ENCODE data around the gene NMUR1.

NMUR1 gene

DNA sequence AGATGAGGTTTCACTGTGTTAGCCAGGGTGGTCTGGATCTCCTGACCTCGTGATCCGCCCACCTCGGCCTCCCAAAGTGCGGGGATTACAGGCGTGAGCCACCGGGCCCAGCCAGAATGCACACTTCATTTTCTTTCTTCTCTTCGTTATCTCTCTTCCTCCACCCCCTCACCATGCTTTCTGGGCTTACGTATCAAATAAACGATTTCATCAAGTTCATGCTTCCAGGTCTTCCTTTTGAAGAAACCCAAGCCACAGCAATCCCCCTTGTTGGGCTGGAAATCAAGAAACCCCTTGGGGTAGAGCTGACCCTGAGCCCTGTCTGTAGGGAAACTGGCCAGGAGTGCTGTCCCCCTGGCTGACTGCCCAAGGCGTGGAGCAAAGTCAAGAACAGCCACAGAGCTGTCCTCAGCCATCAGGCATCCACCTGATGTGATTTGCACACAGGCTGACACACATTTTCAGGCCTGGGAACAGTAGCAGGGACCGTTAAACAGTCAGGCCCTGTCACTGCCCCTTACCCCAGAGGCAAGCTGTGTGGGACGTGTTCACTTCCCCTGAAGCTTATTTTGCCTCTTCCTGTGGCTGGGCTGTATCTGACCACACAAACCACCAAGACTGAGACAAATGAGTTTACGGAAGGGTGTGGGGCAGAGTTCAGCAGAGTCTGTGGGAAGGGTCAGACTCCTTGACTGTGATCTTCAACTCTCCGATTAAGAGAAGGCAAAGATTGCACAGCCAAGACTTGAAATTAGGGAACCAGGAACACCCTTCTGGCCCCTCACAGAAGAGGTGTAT is 15.1 kb upstream of the NMUR1 start:
- peak overlapping the region; percentile 61 for H3K4me3 Mint-ChIP-seq
- peak in 1 of 2 donors; percentile 7 for DNase-seq (ENCODE audit: low spot score in 2 of 2)
- peaks cover 20% of the 10 kb centered on the region for H3K4me1 Mint-ChIP-seq
- peaks cover 4% of the 10 kb centered on the region for H3K36me3 Mint-ChIP-seq
- no peak overlapping the region for H3K27ac Mint-ChIP-seq
- peaks cover 5% of the 10 kb centered on the region for H3K9me3 Mint-ChIP-seq
- H3K27me3 Mint-ChIP-seq, result peaks cover 7% of the 10 kb centered on the region
- ATAC-seq (ENCODE audit: low read depth), result peak; percentile 87

DNA sequence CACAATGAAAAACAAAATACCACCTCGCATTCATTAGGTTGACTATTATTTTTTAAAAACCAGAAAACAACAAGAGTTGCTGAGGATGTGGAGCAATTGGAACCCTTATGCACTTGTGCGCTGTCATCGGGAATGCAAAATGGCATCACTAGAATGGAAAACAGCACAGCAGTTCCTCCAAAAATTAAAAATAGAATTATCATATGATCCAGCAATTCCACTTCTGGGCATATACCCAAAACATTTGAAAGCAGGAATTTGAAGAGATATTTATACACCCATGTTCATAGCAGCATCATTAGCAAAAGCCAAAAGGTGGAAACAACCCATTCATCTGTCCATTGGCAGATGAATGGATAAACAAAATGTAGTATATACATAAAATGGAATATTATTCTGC is 11.9 kb upstream of the NMUR1 start:
- no peak overlapping the region for H3K27ac Mint-ChIP-seq
- H3K4me1 Mint-ChIP-seq, result peaks cover 16% of the 10 kb centered on the region
- peaks cover 4% of the 10 kb centered on the region for H3K9me3 Mint-ChIP-seq
- H3K4me3 Mint-ChIP-seq, result no peak overlapping the region
- no peak for ATAC-seq (ENCODE audit: low read depth)
- peaks cover 6% of the 10 kb centered on the region for H3K27me3 Mint-ChIP-seq
- H3K36me3 Mint-ChIP-seq, result peaks cover 4% of the 10 kb centered on the region
- no peak for DNase-seq (ENCODE audit: low spot score in 2 of 2)

DNA sequence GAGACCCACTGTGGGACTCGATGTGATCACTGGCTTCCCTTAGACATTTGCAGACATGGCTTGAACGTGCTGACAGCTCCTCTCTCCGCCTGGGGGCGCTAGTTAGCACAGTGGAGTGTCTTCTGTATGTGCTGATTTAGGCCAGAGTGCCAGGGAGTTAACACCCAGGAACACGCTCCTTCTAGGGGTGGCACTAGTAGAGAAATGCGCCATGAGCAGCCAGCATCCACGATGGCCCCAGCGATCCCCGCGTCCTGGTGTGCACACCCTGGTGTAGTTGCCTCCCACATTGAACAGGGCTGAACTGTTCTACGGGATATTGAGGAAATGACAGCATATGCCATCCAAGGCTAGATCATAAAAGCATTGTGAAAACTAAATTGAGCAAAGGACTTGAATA is 11.4 kb upstream of the NMUR1 start:
- Mint-ChIP-seq H3K4me3 (no peak overlapping the region), H3K9me3 (peaks cover 4% of the 10 kb centered on the region), H3K27me3 (peaks cover 6% of the 10 kb centered on the region), H3K4me1 (peaks cover 16% of the 10 kb centered on the region), H3K36me3 (peaks cover 4% of the 10 kb centered on the region), H3K27ac (no peak overlapping the region)
- no peak for ATAC-seq (ENCODE audit: low read depth)
- DNase-seq (ENCODE audit: low spot score in 2 of 2), result no peak

DNA sequence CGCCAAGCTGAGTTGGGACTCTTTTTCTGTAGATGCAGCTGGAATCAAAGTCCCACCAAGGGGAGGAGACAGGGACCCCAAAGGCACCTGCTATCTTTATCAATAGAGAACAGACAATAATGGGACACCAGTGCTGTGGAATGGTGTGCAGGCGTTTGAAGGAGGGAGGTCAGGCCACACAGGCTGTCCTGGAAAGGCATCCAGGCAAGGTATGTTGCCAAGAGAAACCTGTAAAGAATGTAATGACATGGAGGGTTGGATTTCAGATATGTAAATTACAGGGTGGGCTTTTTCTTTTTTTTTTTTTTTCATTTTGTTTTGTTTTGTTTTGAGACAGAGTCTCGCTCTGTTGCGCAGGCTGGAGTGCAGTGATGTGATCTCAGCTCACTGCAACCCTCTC is 9.7 kb upstream of the NMUR1 start:
- Mint-ChIP-seq H3K27ac (no peak overlapping the region), H3K4me3 (no peak overlapping the region), H3K4me1 (peaks cover 4% of the 10 kb centered on the region), H3K36me3 (peaks cover 4% of the 10 kb centered on the region), H3K9me3 (peaks cover 4% of the 10 kb centered on the region), H3K27me3 (peaks cover 6% of the 10 kb centered on the region)
- ATAC-seq (ENCODE audit: low read depth), result no peak
- no peak for DNase-seq (ENCODE audit: low spot score in 2 of 2)

DNA sequence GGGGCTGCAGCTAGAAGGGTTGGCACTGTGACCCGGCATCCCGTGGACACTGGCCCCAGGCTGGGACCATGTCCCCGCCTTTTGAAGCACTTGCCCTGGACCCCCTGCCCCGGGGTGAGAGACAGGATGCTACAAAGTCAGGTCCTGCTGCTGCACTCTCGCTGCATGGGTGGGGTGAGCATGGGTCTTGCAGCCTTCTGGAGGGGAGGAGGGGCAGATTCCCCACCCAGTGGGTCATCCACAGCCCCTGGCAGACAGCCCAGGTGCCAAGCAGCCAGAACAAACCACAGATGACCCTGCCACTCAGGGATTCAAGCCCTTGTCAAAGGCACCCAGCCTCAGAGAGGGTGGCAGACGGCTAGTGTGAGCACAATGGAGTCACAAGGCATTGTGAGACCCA is 5.7 kb upstream of the NMUR1 start:
- Mint-ChIP-seq H3K27me3 (peaks cover 11% of the 10 kb centered on the region), H3K4me1 (peaks cover 6% of the 10 kb centered on the region), H3K4me3 (no peak overlapping the region), H3K9me3 (no peaks in the 10 kb centered on the region), H3K36me3 (no peaks in the 10 kb centered on the region), H3K27ac (no peak overlapping the region)
- DNase-seq (ENCODE audit: low spot score in 2 of 2) (no peak), ATAC-seq (ENCODE audit: low read depth) (no peak)

DNA sequence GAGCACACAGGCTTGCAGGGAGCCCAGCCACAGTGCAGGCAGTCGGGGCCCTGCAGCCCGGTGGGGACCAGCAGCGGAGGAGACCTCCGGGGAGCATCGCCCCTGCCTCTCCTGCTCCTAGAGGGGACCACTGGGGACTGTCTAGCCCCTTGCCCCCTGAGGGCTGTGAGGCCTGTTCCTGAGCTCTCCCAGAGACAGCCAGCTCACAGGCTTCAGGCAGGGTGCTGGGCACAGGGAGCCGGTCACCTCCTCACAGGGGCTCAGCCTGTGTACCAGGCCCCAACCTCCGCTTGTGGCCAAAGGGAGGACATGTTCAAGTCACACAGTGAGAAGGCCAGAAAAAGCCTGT is 3.5 kb upstream of the NMUR1 start:
- no peak for DNase-seq (ENCODE audit: low spot score in 2 of 2)
- Mint-ChIP-seq H3K27ac (no peak overlapping the region), H3K9me3 (no peaks in the 10 kb centered on the region), H3K4me3 (no peak overlapping the region), H3K27me3 (peaks cover 12% of the 10 kb centered on the region), H3K4me1 (peaks cover 7% of the 10 kb centered on the region), H3K36me3 (no peaks in the 10 kb centered on the region)
- ATAC-seq (ENCODE audit: low read depth), result no peak

DNA sequence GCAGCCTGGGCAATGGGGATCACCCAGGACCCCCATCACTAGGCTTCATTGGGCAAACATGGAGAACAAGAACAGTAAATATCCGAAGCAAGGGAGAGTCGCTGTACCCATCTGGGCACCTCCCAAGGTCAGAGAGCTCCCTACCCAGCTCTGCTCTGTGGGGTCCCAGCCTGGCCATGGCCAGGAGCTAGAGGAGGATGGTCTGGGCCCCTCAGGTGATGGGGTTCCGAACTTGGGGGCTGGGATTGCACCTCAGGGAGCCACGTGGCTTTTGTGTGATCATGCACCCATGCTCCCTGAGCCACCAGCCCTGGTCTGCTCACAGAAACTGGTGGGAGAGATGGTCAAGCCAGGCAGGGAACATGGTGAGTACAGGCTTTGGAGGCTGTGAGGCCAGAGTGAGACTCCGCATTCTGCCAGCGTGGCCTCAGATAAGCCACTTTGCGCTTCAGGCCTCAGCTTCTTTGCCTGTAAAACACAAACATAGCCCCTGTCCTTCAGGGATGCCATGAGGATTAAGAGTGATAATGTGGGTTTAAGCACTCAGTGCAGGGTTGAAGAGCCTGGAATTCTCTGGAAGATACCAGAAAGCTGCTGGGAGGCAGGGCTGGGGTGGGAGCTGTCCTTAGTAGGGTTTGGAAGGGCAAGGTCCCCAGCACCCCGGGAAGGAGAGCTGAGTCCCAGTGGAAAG is 3.0 kb upstream of the NMUR1 start:
- Mint-ChIP-seq H3K27me3 (peaks cover 17% of the 10 kb centered on the region), H3K27ac (no peak overlapping the region), H3K9me3 (no peaks in the 10 kb centered on the region), H3K4me1 (peaks cover 7% of the 10 kb centered on the region), H3K4me3 (no peak overlapping the region), H3K36me3 (no peaks in the 10 kb centered on the region)
- no peak for ATAC-seq (ENCODE audit: low read depth)
- no peak for DNase-seq (ENCODE audit: low spot score in 2 of 2)

DNA sequence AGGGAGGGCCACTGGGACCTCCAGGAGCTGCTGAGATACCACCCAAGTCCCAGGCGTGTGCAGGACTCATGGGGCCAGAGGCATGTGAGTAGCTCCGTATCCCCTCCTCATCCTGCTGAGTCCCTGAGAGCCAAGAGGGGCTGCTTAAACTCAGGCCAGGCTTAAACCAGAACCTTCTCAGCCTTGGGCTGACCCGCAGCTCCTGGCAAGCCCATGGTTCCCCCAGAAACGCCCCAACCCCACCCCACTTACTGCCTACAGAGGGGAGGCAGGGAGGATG is 2.5 kb upstream of the NMUR1 start:
- Mint-ChIP-seq H3K27ac (no peak overlapping the region), H3K9me3 (no peaks in the 10 kb centered on the region), H3K27me3 (peaks cover 22% of the 10 kb centered on the region), H3K4me1 (peaks cover 7% of the 10 kb centered on the region), H3K4me3 (no peak overlapping the region), H3K36me3 (no peaks in the 10 kb centered on the region)
- ATAC-seq (ENCODE audit: low read depth) (no peak), DNase-seq (ENCODE audit: low spot score in 2 of 2) (no peak)

DNA sequence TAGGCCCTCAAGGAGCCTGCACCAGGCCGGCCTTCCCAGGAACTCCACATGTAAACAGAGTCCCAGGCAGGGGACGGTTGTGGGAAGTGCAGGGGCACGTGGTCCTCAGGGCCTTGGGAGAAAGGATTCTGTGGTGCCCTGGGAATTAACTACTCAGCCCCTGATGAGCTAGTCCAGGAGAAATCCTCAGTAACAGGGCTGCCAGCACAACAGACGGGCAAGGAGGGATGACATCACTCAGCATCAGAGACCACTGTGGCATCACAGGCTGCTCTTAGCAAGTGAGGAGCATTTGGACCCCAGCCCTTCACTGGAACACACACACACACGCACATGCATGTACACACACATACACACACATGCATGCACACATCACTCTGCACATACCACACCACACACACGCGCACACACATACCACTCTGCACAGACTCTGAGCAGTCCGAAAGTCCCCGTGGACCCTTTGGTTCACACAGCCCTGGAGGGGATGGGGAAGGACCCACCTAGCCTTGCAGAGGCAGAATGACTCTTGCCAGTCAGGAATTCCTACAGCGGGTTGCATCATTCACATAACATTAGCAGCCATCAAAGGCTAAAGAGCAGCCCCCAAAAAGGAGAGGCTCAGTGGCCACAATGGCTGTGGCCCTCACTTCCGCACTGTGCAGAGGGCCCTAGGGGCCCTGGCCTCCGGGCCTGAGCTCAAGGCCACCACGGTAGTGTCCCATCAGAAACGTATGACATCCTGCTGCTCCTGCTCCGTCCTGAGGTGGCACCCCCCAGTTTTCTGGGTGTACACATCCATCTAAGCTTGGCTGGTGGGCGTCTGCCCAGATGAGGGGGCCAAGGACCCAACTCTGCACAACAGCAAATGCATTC is 1.9 kb upstream of the NMUR1 start:
- Mint-ChIP-seq H3K27ac (no peak overlapping the region), H3K27me3 (peaks cover 23% of the 10 kb centered on the region), H3K4me1 (peaks cover 7% of the 10 kb centered on the region), H3K4me3 (no peak overlapping the region), H3K9me3 (no peaks in the 10 kb centered on the region), H3K36me3 (no peaks in the 10 kb centered on the region)
- ATAC-seq (ENCODE audit: low read depth) (no peak), DNase-seq (ENCODE audit: low spot score in 2 of 2) (no peak)

DNA sequence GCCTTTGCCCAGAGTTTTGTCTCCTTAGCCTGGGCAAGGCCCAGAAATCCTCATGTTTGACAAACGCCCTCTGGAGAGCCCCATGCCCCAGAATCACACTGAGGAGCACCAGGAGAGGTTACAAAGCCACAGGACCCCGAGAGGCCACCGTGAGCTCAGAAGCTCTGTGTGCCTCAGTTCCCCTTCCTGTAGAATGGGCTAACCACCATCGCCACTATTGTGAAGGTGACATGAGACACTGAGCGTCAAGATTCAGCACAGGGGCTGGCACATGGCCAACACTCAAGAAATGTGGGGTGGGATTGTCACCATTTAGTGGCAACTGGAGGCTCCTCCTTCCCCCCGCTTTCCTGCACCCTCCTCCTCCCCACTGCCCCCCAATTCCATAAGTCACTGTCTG is 1.2 kb upstream of the NMUR1 start:
- Mint-ChIP-seq H3K27ac (no peak overlapping the region), H3K4me3 (no peak overlapping the region), H3K36me3 (no peaks in the 10 kb centered on the region), H3K27me3 (peaks cover 25% of the 10 kb centered on the region), H3K9me3 (no peaks in the 10 kb centered on the region), H3K4me1 (peaks cover 7% of the 10 kb centered on the region)
- DNase-seq (ENCODE audit: low spot score in 2 of 2), result no peak
- no peak for ATAC-seq (ENCODE audit: low read depth)

DNA sequence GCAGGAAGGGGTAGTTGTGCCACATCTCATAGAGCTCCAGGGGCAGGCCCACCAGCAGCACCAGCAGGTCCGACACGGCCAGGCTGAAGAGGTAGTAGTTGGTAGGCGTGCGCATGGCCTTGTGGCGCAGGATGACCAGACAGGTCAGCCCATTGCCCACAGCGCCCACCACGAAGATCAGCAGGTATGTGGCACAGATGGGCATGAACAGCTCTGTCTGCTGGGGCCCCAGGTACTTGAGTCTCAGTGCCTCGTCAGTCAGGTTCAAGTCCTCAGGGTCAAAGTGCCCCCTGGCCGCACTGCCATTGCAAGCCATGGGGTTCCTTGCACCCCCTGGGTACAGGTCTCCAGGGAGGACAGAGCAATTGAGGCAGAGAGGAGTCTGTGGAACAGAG is 1.6 kb downstream of the NMUR1 start:
- DNase-seq (ENCODE audit: low spot score in 2 of 2), result no peak
- no peak overlapping the region for H3K27ac Mint-ChIP-seq
- no peaks in the 10 kb centered on the region for H3K36me3 Mint-ChIP-seq
- H3K27me3 Mint-ChIP-seq, result peaks cover 30% of the 10 kb centered on the region
- no peaks in the 10 kb centered on the region for H3K9me3 Mint-ChIP-seq
- no peak overlapping the region for H3K4me3 Mint-ChIP-seq
- ATAC-seq (ENCODE audit: low read depth), result no peak
- H3K4me1 Mint-ChIP-seq, result peaks cover 7% of the 10 kb centered on the region

DNA sequence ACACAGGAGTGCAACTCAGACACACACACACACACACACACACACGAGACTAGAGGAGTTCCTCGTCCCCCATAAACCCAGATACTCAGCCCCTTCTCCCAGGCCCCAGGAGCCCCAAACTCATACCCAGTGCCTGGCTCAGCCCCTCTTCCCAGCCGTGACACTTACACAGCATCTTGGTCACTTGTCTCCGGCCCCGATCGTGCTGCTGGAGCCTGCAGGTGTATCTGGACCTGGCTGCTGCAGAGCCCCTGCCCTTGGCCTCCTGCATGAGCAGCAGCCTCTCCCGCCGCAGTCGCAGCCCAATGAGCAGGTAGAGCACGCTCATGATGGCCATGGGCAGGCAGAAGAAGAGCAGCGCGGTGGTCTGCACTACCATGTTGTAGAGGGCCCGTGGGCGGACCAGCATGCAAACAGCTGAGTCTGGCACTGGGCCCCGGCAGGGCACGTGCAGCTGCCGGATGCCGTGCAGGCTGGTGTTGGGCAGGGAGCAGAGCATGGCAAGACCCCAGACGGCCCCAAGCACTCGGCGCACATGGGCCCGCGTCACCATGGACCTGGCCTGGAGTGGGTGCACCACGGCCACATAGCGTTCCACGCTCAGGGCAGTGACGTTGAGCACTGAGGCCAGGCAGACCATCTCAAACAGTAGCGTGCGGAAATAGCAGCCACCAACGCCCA is 2.1 kb downstream of the NMUR1 start:
- Mint-ChIP-seq H3K27me3 (peaks cover 30% of the 10 kb centered on the region), H3K9me3 (no peaks in the 10 kb centered on the region), H3K36me3 (no peaks in the 10 kb centered on the region), H3K27ac (no peak overlapping the region), H3K4me1 (peaks cover 7% of the 10 kb centered on the region), H3K4me3 (no peak overlapping the region)
- ATAC-seq (ENCODE audit: low read depth) (no peak), DNase-seq (ENCODE audit: low spot score in 2 of 2) (no peak)

DNA sequence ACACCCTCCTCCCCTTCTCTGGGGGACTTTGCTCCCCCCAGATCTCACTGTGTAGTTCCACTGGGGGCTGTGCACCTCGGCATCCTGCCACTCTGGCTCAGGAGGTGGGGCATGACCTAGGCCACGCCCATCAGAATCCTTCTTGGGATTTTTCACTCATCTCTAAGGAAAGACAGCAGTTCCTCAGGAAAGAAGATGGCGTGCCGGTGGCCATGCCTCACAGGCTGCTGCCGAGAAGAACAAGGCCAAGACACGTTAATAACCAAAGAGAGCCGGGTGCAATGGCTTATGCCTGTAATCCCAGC is 3.2 kb downstream of the NMUR1 start:
- DNase-seq (ENCODE audit: low spot score in 2 of 2), result no peak
- H3K4me3 Mint-ChIP-seq, result no peak overlapping the region

More for the DNA sequence above, 3.2 kb downstream of the NMUR1 start:
- H3K27me3 Mint-ChIP-seq, result peaks cover 28% of the 10 kb centered on the region
- H3K27ac Mint-ChIP-seq, result no peak overlapping the region
- peaks cover 7% of the 10 kb centered on the region for H3K4me1 Mint-ChIP-seq
- H3K9me3 Mint-ChIP-seq, result no peaks in the 10 kb centered on the region
- H3K36me3 Mint-ChIP-seq, result no peaks in the 10 kb centered on the region
- no peak for ATAC-seq (ENCODE audit: low read depth)
